GM15510 (cell line): ENCODE results near the gene IL15.

Experiments used
- POLR2A ChIP-seq: IDR thresholded peaks from 3 replicates; pipeline ENCODE4 v1.6.1; 2011; ENCODE audit warnings: borderline replicate concordance; ENCODE audit not compliant: insufficient read length; ENCODE audit errors: extremely low read depth

Gene IL15

DNA sequence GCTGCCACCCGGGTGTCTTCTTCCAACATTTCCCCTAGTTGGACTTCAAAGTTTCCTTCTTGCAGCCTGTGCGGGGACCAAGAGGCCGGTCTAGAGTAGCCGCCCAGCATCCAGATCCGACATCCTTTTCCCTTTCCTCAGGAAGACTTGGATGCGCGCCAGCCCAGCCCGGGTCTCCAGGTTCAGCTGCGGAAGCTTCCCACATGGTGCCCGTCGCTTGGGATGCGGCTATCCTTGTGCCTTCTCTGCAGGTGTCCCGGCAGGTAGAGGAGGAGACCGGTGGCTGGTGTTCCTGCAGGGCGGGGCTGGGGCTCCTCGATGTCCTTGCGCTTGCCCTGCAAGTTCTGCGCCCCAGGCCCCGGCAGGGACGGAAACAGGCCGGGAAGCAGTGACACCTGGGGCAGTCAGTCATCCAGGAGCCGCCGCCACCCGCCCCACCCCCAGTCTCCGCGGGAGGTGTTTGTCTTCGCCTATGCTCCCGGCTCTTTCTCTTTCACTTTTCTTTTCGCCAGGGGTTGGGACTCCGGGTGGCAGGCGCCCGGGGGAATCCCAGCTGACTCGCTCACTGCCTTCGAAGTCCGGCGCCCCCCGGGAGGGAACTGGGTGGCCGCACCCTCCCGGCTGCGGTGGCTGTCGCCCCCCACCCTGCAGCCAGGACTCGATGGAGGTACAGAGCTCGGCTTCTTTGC lies at the start of gene IL15:
Gene IL15, plus strand, starts transcription at position 502 of the 689 bp plus-strand sequence. CDS start 82,882 bp downstream, outside the sequence.
- peak; percentile 30 for TF ChIP-seq POLR2A

DNA sequence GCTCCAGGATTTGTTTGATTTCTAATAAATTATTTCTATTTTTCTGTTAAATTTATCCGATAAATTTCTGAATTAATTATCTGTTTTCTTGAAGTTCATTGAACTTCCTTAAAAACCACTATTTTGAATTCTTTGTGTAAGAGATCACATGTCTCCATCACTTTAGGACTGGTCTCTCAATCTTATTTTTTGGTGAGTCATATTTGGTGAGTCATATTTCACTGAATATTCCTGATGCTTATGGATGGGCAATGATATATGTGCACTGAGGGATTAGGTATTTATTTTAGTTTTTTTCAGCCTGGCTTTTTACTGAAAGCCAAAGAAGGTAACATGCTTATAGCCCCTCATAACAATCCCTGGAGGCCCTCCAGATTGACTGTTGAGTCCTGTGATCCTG lies 48.5 kb upstream of the IL15 start:
- no peak for TF ChIP-seq POLR2A

- TF ChIP-seq POLR2A = no peak
These were observed 40.9 kb upstream of the IL15 start for GRCh38 chr4:141595531-141595930.

- TF ChIP-seq POLR2A = no peak
These were observed 36.5 kb upstream of the IL15 start for GRCh38 chr4:141599853-141600252.

- TF ChIP-seq POLR2A = no peak
These were observed 30.9 kb upstream of the IL15 start for GRCh38 chr4:141605425-141605856.

DNA sequence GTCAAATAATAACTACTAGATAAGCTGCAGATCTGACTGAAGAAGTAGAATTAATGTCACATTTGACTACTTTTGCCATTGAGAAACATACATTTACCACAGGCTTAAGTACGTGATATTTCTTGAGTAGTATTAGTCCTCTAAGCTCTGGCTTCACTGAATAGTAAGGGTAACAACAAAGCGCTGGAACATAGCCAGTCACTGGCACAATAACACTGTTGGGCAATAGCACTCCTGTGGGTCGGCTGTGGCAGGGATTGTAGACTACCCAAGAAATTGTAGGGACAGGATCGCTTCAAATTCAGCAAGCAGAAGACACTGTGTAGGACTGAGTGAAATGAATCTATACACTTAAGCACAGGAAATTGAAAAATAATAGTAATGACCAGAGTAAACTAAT lies 27.1 kb upstream of the IL15 start:
- TF ChIP-seq POLR2A = no peak

GRCh38 chr4:141610365-141610764 lies 26.0 kb upstream of the IL15 start:
- TF ChIP-seq POLR2A = no peak

- no peak for TF ChIP-seq POLR2A
These were observed 21.4 kb upstream of the IL15 start for GRCh38 chr4:141614878-141615586.

- no peak for TF ChIP-seq POLR2A
These were observed 15.7 kb upstream of the IL15 start for GRCh38 chr4:141620715-141621114.

- no peak for TF ChIP-seq POLR2A
These were observed 11.4 kb upstream of the IL15 start for GRCh38 chr4:141625023-141625422.

DNA sequence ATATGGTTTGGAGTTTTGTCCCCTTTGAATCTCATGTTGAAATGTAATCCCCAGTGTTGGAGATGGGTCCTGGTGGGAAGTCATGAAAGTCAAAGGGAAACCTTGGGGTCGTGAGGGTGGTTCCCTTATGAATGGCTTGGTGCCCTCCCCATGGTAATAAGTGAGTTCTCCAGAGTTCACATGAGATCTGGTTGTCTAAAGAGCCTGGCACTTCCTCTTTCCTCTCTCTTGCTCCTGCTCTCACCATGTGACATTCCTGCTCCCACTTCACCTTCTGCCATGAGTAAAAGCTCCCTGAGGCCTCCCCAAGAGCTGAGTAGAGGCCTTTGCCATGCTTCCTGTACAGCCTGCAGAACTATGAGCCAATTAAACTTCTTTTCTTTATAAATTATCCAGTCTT lies 5.5 kb upstream of the IL15 start:
- TF ChIP-seq POLR2A = no peak

- TF ChIP-seq POLR2A = no peak
These were observed 674 bp upstream of the IL15 start for GRCh38 chr4:141635736-141636081.

- TF ChIP-seq POLR2A = peak; percentile 5
These were observed 533 bp downstream of the IL15 start for GRCh38 chr4:141636771-141637460.

GRCh38 chr4:141637565-141637964 lies 1.2 kb downstream of the IL15 start:
- no peak for TF ChIP-seq POLR2A

GRCh38 chr4:141638230-141638629 lies 1.8 kb downstream of the IL15 start:
- TF ChIP-seq POLR2A = no peak
